HG02763 (cell line): ENCODE data around the gene STK39.
A peak's percentile ranks its signal among the peaks of the same experiment; 100 is the strongest.

Source experiments
- ATAC-seq: cut with Tn5 transposase; IDR thresholded peaks from one replicate; pipeline ENCODE4 v1.9.1; 2021; ENCODE audit warnings: mild to moderate bottlenecking, moderate library complexity; ENCODE audit not compliant: unreplicated experiment

The STK39 gene

GRCh38 chr2:168024459-168024858 lies 222.9 kb downstream of the STK39 start:
- ATAC-seq: no peak

DNA sequence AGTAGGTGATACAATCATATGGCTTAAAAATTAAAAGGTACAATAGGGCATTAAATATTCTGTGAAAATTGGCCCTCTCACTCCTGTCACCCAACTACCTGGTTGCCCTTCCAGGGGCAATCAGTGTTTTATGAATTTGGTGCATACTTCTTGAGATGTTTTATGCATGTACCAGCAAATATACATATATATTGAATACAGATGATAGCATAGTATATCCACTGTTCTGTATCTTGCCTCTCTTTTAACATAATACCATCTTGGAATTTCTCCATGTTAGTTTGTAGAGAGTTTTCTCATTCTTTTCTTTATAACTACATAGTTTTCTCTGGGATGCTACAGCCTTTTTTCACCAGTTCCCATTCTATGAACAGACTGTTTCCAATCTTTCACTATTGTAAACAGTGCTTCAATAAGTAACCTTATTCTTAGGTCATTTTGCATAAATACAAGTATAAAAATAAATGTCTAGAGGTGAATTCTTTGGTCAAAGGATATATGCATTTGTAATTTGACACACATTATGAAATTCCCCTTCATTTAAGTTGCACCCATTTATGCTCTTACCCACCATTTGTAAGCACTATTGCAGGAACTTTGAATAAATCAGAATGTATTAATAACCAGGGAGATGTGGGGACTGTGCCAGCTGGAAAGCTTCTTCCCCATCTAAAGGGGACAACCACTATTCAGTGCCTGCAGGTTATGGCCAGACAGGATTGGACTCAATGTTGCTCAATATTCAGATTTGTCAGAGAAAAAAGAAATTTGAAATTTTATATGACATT lies 225.4 kb downstream of the STK39 start:
- ATAC-seq: no peak

- no peak for ATAC-seq
Observed at GRCh38 chr2:168015274-168015953, 232.0 kb downstream of the STK39 start.

GRCh38 chr2:168009900-168010299 lies 237.5 kb downstream of the STK39 start:
- ATAC-seq: no peak

GRCh38 chr2:168008646-168009195 lies 238.7 kb downstream of the STK39 start:
- no peak for ATAC-seq

- no peak for ATAC-seq
Observed at GRCh38 chr2:168006498-168006897, 240.9 kb downstream of the STK39 start.

DNA sequence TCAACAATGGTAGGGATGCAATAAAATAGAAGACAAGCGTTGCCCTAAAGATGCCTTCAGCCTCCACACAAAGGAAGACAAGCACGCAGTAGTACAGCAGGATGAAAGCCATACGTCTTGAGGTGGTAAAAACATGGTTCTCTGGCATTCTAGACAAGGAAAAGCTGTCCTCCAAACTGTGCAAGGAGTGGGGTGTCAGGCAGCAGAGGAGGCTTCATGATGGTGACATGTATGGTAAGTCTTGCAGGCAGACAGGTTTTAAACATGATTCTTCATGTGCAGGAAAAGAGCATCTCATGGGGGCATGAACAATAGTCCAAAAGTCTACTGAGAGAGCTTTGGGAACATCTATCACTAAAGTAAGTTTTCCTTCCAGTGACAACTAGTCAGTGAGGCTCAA lies 241.8 kb downstream of the STK39 start:
- ATAC-seq: no peak

DNA sequence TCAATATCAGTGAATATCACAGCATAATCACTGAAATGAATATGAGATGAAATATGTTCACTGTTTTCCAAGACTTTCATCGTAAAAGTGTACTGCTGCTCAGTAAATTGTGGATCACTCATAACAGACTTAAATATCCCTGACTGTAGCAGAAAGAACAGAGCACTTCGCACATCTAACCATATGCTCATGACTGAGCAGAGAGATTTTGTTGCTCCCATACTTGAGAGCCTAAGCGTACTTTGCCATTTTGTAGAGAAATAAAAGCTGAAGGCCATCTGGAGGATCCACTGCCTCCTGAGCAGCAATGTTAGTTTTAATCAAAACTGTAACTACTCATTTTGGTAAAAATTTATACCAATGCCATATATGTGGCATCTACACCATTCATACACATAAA lies 243.5 kb downstream of the STK39 start:
- no peak for ATAC-seq

GRCh38 chr2:168002021-168002553 lies 245.3 kb downstream of the STK39 start:
- peak; percentile 58 for ATAC-seq

DNA sequence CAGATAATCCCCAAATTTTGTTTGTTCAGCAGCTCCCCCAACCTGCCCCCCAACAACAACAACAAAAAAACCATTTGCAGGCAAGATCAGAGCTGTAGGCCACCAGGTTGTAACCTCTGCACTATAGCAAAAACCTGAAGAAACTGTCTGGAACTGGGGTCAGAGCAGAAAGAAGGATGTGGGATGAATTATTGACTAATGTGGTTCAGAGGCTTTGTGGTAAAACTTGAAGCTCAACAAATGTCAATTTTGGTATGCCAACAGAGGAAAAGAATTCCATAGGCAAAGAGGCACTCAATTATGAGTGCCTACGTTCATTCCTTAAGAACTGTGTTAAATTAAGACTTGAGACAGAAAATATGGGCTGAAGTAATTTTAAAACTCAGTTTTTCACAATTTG lies 255.1 kb downstream of the STK39 start:
- no peak for ATAC-seq

DNA sequence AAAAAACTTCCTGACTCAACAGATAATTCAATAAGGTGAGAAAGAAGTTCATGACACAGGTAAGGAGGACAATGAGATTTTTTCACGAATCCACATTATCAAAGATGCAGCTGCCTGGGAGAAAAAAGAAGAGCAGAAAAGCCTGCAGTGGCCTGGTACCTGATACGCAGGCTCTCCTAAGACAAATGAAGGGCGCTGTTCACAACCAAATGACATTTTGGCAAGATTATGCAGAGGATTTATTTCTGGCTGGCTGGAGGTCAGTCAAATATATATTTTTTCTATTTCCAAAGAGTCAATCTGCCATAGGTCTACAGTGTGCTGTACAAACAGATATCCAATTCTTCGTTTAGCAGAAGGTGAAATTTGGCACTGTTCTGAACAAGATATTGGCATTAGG lies 257.3 kb downstream of the STK39 start:
- no peak for ATAC-seq

- ATAC-seq: no peak
Observed at GRCh38 chr2:167988296-167988695, 259.1 kb downstream of the STK39 start.

GRCh38 chr2:167987558-167987957 lies 259.8 kb downstream of the STK39 start:
- no peak for ATAC-seq

- no peak for ATAC-seq
Observed at GRCh38 chr2:167987026-167987425, 260.4 kb downstream of the STK39 start.

GRCh38 chr2:167986223-167986622 lies 261.2 kb downstream of the STK39 start:
- ATAC-seq: no peak

GRCh38 chr2:167981945-167982344 lies 265.4 kb downstream of the STK39 start:
- no peak for ATAC-seq

- ATAC-seq: no peak
Observed at GRCh38 chr2:167980439-167980838, 267.0 kb downstream of the STK39 start.

- ATAC-seq: no peak
Observed at GRCh38 chr2:167972746-167973145, 274.6 kb downstream of the STK39 start.

GRCh38 chr2:167972020-167972419 lies 275.4 kb downstream of the STK39 start:
- ATAC-seq: no peak

- no peak for ATAC-seq
Observed at GRCh38 chr2:167966937-167967913, 280.2 kb downstream of the STK39 start.
